SK-MEL-5 (cell line): ENCODE data around the gene BSND. TPM values are rescaled to one million over a fixed set of nuclear protein-coding genes. Genes with fewer than 3 reads are reported as not detected.

Experiments
- DNase-seq: peaks from one replicate; pipeline ENCODE4 v3.0.0-alpha.2; 2016; ENCODE audit warnings: low read depth, low spot score
- in situ Hi-C: cut with HindIII; loops from 2 replicates; pipeline ENCODE4 v1.10.0; 2016; ENCODE audit warnings: low sequenced_read_pairs, high pct_unique_total_duplicates, low pct_unique_long_range_greater_than_20kb
- total RNA-seq: library from RNA; depleted of rRNA; stranded (reverse); fragments of >200 nt; shearing (Covaris generic); gene quantifications from 2 replicates; pipeline ENCODE4 v1.2.3, GENCODE V29; 2014

Gene BSND
- total RNA-seq, 1 experiment from 2014 or later = not detected

DNA sequence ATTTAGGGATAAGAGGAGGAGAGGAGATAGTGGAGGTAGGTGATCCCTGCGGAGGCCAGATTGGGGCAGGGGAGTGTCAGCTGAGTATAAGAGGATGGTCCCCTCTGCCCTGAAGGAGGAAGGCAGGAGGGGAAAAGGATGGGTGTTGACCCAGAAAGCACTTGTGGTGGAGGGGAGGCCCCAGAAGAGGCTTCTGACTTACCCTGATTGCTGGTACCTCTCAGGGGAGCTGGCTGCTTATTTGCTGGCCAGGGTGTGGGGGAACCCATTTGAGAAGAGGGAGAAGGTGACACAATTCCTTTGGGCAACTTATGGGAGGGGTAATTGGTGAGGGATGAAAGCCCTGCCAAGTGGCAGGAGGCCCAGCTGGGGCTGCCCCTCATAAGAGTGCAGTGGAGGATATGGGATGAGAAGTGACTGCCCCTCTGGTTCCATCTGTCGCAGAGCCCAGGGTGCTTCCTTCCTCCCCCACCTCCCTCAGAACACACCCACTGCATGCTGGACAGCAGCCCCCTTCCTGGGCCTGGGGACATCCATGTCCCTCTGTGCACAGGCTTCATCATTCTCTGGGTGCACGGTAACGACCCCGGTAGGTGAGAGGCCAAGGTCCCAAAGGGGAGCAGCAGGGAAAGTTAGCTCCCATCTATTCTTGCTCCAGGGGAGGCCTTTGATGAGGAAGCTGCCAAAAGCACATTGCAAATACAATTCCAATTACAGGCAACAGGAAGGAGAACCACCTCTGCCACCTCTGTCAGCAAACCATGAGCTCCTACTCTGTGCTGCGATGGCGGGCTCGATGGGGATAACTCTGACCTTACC lies 39.2 kb downstream of the BSND start:
- in situ Hi-C loops = no loop called here
- DNase-seq = no peak

- DNase-seq = no peak
- in situ Hi-C loops = no loop called here
Measured at GRCh38 chr1:55038552-55038838, 39.8 kb downstream of the BSND start.

DNA sequence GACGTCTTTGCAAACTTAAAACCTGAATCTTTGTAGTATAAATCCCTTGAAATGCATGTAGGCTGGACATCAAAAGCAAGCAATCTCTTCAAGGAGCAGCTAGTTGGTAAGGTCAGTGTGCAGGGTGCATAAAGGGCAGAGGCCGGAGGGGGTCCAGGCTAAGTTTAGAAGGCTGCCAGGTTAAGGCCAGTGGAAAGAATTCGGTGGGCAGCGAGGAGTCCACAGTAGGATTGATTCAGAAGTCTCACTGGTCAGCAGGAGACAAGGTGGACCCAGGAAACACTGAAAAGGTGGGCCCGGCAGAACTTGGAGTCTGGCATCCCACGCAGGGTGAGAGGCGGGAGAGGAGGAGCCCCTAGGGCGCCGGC lies 40.2 kb downstream of the BSND start:
- in situ Hi-C loops = no loop called here
- DNase-seq = no peak

DNA sequence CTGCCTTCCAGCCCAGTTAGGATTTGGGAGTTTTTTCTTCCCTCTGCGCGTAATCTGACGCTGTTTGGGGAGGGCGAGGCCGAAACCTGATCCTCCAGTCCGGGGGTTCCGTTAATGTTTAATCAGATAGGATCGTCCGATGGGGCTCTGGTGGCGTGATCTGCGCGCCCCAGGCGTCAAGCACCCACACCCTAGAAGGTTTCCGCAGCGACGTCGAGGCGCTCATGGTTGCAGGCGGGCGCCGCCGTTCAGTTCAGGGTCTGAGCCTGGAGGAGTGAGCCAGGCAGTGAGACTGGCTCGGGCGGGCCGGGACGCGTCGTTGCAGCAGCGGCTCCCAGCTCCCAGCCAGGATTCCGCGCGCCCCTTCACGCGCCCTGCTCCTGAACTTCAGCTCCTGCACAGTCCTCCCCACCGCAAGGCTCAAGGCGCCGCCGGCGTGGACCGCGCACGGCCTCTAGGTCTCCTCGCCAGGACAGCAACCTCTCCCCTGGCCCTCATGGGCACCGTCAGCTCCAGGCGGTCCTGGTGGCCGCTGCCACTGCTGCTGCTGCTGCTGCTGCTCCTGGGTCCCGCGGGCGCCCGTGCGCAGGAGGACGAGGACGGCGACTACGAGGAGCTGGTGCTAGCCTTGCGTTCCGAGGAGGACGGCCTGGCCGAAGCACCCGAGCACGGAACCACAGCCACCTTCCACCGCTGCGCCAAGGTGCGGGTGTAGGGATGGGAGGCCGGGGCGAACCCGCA lies 40.8 kb downstream of the BSND start, which contains the start of gene PCSK9:
TSS of gene PCSK9 (plus strand) at position 207 of the 741 bp plus-strand sequence. CDS start at position 497, 290 bp downstream.
- in situ Hi-C loops = no loop called here
- DNase-seq = no peak

DNA sequence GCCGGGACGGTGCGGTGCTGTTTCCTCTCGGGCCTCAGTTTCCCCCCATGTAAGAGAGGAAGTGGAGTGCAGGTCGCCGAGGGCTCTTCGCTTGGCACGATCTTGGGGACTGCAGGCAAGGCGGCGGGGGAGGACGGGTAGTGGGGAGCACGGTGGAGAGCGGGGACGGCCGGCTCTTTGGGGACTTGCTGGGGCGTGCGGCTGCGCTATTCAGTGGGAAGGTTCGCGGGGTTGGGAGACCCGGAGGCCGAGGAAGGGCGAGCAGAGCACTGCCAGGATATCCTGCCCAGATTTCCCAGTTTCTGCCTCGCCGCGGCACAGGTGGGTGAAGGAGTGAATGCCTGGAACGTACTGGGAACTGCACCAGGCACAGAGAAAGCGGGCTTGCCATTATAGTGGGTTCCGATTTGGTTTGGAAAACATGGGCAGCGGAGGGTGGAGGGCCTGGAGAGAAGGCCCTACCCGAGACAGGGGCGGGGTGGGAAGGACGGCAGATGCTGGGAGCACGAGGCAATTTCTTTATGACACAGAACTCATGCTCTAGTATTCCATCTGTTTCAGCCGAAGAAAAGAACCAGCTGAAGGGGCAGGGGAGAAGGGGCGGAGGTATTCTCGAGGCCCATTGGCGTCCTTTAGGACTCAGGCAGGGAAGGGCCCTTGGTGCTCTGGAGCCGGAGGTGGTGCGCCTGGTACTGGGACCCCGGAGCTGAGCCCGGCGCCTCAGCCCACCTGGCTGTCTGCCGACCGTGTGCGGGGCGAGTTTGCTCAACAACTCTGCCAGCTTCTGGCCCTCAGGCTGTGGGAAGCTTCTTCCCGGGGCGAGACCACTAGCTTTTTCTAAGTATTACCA lies 41.6 kb downstream of the BSND start:
- in situ Hi-C loops = no loop called here

DNA sequence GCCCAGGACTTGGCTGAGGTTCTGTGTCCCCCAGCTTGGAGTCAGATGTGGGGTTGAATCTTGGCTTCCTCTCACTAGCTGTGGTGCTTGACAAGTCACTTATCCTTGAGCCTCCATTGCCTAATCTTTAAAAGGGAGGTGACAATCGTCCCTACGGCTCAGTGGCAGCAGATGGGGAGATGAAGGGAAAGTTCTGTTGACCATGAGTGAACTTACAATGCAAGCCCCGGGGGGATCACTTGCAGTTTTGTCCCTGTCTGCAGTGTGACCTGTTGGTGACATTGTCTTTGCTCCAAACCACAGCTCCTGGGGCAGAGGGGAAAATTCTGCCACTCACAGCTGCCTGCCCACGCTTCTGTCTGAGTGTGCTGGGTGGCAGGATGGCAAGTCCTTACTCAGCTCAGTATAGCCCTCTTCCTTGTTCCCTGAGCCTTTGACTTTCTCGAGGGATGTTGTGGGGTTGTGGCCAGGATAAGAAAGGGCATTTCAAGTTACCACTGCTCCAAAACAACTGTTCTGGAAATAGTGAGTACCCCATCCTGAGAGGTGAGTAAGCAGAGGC lies 42.3 kb downstream of the BSND start:
- no peak for DNase-seq
- in situ Hi-C loops = no loop called here

More for the DNA sequence above, 41.6 kb downstream of the BSND start:
- no peak for DNase-seq

GRCh38 chr1:55041613-55042012 lies 42.9 kb downstream of the BSND start:
- in situ Hi-C loops = no loop called here
- DNase-seq = no peak

DNA sequence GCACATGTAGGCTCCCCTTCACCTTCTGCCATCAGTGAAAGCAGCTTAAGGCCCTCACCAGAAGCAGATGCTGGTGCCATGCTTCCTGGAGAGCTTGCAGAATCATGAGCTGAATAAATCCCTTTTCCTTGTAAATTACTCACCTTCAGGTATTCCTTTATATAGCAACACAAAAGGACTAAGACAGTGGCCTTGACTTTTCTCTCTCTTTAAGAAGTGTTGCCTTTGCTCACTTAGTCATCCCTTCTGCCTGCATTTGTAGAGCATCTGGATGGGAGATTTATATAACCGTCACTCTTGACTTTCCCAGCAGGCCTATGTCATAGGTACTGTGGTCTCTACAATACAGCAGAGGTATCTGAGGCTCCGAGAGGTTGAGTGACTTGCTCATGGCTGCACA lies 44.3 kb downstream of the BSND start:
- in situ Hi-C loops = no loop called here

GRCh38 chr1:55043726-55044125 lies 45.0 kb downstream of the BSND start:
- DNase-seq = no peak
- in situ Hi-C loops = no loop called here

More for the DNA sequence above, 44.3 kb downstream of the BSND start:
- DNase-seq = no peak

- in situ Hi-C loops = no loop called here
Measured at GRCh38 chr1:55044617-55045397, 46.1 kb downstream of the BSND start.

DNA sequence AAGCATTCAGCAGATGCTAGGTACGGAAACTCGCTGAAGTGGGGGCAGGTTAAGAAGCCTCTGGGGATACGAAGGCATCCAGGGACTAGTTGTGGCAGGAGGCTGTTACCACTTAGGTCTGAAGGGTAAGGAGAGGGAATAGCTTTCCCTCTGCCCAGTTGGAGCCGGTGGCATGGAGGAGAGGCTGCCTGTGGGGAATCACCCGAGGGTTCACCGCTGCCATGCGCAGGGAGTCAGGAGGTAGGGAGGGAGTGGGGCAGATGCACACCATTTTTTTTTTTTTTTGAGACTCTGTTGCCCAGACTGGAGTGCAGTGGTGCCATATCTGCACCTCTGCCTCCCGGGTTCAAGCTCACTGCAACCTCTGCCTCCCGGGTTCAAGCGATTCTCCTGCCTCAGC lies 46.7 kb downstream of the BSND start:
- no peak for DNase-seq
- in situ Hi-C loops = no loop called here

More at GRCh38 chr1:55044617-55045397, 46.1 kb downstream of the BSND start:
- DNase-seq = no peak

GRCh38 chr1:55046871-55047270 lies 48.1 kb downstream of the BSND start:
- in situ Hi-C loops = no loop called here
- no peak for DNase-seq

- DNase-seq = no peak
- in situ Hi-C loops = no loop called here
Measured at GRCh38 chr1:55047611-55048010, 48.9 kb downstream of the BSND start.

DNA sequence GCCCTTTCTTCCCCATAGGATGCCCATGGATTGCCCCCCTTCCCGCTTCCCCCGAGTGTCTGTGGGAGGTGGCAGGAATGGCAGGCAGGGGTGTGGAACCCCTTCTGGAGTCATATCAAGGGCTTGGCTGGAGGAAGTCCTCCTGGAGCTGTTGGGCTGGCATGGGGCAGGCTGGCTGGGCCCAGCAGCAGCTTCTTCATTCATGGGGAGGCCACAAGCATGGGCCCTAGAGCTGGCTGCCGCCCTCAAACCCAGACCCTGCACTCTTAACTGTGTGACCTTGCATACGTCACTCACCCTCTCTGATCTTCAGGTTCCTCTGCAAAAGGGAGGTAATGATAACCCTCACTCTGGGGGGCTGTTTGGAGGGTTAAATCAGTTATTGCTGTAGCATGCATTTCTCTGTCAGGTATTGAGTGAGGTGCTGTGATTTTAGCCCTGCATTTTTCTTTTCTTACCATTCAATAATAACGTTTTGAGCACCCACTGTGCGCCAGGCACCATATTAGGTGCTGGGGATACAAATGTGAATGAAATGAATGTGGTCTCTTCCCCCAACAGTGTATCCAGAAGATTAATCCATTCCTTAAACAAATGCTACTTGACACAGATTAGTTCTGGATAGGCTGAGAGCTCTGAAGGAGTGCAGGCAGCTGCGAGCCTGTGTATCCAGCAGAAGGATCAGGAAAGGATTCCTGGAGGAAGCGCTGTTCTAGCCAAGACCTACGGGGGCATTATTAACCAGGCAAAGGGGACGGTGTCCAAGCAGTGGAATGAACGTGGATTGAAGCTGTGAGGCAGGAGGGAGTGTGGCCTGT lies 49.9 kb downstream of the BSND start:
- in situ Hi-C loops = no loop called here

GRCh38 chr1:55049271-55049913 lies 50.7 kb downstream of the BSND start:
- in situ Hi-C loops = no loop called here

More for the DNA sequence above, 49.9 kb downstream of the BSND start:
- DNase-seq = no peak

DNA sequence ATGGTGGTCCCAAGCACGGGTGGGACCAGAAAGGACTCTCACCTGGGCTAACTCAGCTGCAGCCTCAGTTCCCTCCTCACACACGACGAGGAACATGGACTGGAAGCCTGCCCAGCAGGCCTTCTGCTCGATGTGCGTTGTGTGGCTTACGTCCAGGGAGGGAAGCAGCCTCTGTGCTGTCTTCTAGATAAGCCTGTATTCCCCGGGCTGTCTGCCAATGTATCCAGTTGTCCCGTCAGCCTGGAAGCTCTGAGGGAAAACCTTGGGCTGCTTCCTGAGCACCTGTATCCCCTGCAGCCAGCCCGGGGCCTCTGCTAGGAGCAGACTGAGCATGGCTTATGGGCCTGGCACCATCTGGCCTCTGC lies 51.2 kb downstream of the BSND start:
- no peak for DNase-seq
- in situ Hi-C loops = no loop called here

More at GRCh38 chr1:55049271-55049913, 50.7 kb downstream of the BSND start:
- no peak for DNase-seq
